ENCODE measurements around the gene INPP5E.

GRCh38 chr9:136467766-136468165 is 28.1 kb upstream of the INPP5E start:
- TF ChIP-seq CTCF (conservative IDR thresholded peaks at IDR 0.05; ENCODE audit: low read length) = no peak
- no peak for TF ChIP-seq EZH2phosphoT487 (IDR thresholded peaks at IDR 0.05; ENCODE audit: borderline replicate concordance, low read depth, low read length)

All from OCI-LY7 (cell line).